GM15510 (cell line): ENCODE results near the gene TEP1.

Source experiments
- POLR2A ChIP-seq: IDR thresholded peaks from 3 replicates; pipeline ENCODE4 v1.6.1; 2011; ENCODE audit warnings: borderline replicate concordance; ENCODE audit not compliant: insufficient read length; ENCODE audit errors: extremely low read depth

The TEP1 gene

GRCh38 chr14:20436363-20436755 lies 23.1 kb upstream of the TEP1 start:
- no peak for TF ChIP-seq POLR2A

- TF ChIP-seq POLR2A = no peak
These were observed 22.5 kb upstream of the TEP1 start, which contains the start of gene KLHL33 for GRCh38 chr14:20435582-20436362. TSS of gene KLHL33 (minus strand) at chr14:20436166. CDS start at chr14:20435811, 355 bp downstream.

GRCh38 chr14:20434701-20435581 lies 21.6 kb upstream of the TEP1 start:
- TF ChIP-seq POLR2A = no peak

GRCh38 chr14:20429801-20430669 lies 16.7 kb upstream of the TEP1 start:
- TF ChIP-seq POLR2A = no peak

- no peak for TF ChIP-seq POLR2A
These were observed 15.5 kb upstream of the TEP1 start for GRCh38 chr14:20428802-20429201.

- no peak for TF ChIP-seq POLR2A
These were observed 14.7 kb upstream of the TEP1 start for GRCh38 chr14:20428010-20428365.

GRCh38 chr14:20427231-20428009 lies 14.1 kb upstream of the TEP1 start:
- no peak for TF ChIP-seq POLR2A

- TF ChIP-seq POLR2A = no peak
These were observed 11.6 kb upstream of the TEP1 start for GRCh38 chr14:20424851-20425250.

- TF ChIP-seq POLR2A = no peak
These were observed 9.6 kb upstream of the TEP1 start for GRCh38 chr14:20422886-20423285.

- TF ChIP-seq POLR2A = no peak
These were observed 8.0 kb upstream of the TEP1 start for GRCh38 chr14:20421267-20421666.

- TF ChIP-seq POLR2A = no peak
These were observed 6.1 kb upstream of the TEP1 start for GRCh38 chr14:20419419-20419818.

- TF ChIP-seq POLR2A = no peak
These were observed 5.2 kb upstream of the TEP1 start for GRCh38 chr14:20418501-20418909.

GRCh38 chr14:20417250-20418186 lies 4.2 kb upstream of the TEP1 start:
- TF ChIP-seq POLR2A = no peak
